Measurements from ENCODE around the gene CDK4.

Gene CDK4

GRCh38 chr12:57761391-57761998 lies 9.4 kb upstream of the CDK4 start:
- Histone ChIP-seq H3K4me3 (replicated peaks; ENCODE audit: insufficient read depth, low read length) (no peak overlapping the region), H3K27me3 (ENCODE audit: insufficient read depth, poor library complexity, severe bottlenecking) (peaks cover 25% of the 10 kb centered on the region), H3K27ac (replicated peaks) (no peak overlapping the region)
- no peak for DNase-seq (ENCODE audit: low read depth in 1 of 2, low spot score in 1 of 2)
- TF ChIP-seq REST (IDR thresholded peaks at IDR 0.05; ENCODE audit: insufficient replicate concordance, low read depth) (no peak), CTCF (IDR thresholded peaks at IDR 0.05; ENCODE audit: insufficient read depth, low read length) (no peak), SPI1 (IDR thresholded peaks at IDR 0.05; ENCODE audit: borderline replicate concordance, low read depth) (no peak), POLR2AphosphoS5 (IDR thresholded peaks at IDR 0.05; ENCODE audit: low read depth) (no peak), GABPA (IDR thresholded peaks at IDR 0.05; ENCODE audit: low read depth) (no peak)

- TF ChIP-seq REST (IDR thresholded peaks at IDR 0.05; ENCODE audit: insufficient replicate concordance, low read depth) (peak; percentile 94), CTCF (IDR thresholded peaks at IDR 0.05; ENCODE audit: insufficient read depth, low read length) (no peak), POLR2AphosphoS5 (IDR thresholded peaks at IDR 0.05; ENCODE audit: low read depth) (no peak)
- Histone ChIP-seq H3K27me3 (ENCODE audit: insufficient read depth, poor library complexity, severe bottlenecking) (peaks cover 15% of the 10 kb centered on the region), H3K4me3 (replicated peaks; ENCODE audit: insufficient read depth, low read length) (no peak overlapping the region), H3K27ac (replicated peaks) (no peak overlapping the region)
- no peak for DNase-seq (ENCODE audit: low read depth in 1 of 2, low spot score in 1 of 2)
These were observed 8.4 kb upstream of the CDK4 start for GRCh38 chr12:57760347-57760982.

GRCh38 chr12:57759360-57759980 lies 7.4 kb upstream of the CDK4 start:
- TF ChIP-seq CTCF (IDR thresholded peaks at IDR 0.05; ENCODE audit: insufficient read depth, low read length) (peak; percentile 22), GABPA (IDR thresholded peaks at IDR 0.05; ENCODE audit: low read depth) (no peak), REST (IDR thresholded peaks at IDR 0.05; ENCODE audit: insufficient replicate concordance, low read depth) (no peak)
- no peak for DNase-seq (ENCODE audit: low read depth in 1 of 2, low spot score in 1 of 2)
- peaks cover 5% of the 10 kb centered on the region for H3K27me3 ChIP-seq (ENCODE audit: insufficient read depth, poor library complexity, severe bottlenecking)

More at GRCh38 chr12:57759360-57759980, 7.4 kb upstream of the CDK4 start:
- no peak overlapping the region for H3K4me3 ChIP-seq (replicated peaks; ENCODE audit: insufficient read depth, low read length)
- H3K27ac ChIP-seq (replicated peaks): no peak overlapping the region

Data from HL-60 (cell line).